Pancreas (tissue), 10 donors: ENCODE results near the gene ZNF438. TPM values are rescaled to one million over a fixed set of nuclear protein-coding genes. Genes with fewer than 3 reads are reported as not detected.

Source experiments
- ATAC-seq, 4 donors: fragments of 200-7000 bp; cut with Tn5 transposase; one replicate each; pipeline versions ENCODE4 v1.8.0 to v1.9.1; 2020; ENCODE audit warnings: mild to moderate bottlenecking in 4 of 4, moderate library complexity in 4 of 4
- DNase-seq, 6 donors: peaks; one replicate each; pipeline ENCODE4 v3.0.0-alpha.2; 2020
- FAIRE-seq: peaks from 2 replicates; lab custom pipeline; 2012; peaks lifted over from hg19 to GRCh38; lab: Jason Lieb, UNC
- H3K27ac ChIP-seq, 4 donors: fragments of 200-600 bp; sonication (generic); 1 replicate in 3 of 4; 2 replicates in 1 of 4; pipeline versions ENCODE4 v1.5.0 to v1.8.0; 2020
- H3K27me3 ChIP-seq, 4 donors: fragments of 200-600 bp; one replicate each; pipeline ENCODE4 v1.8.0; 2021
- H3K36me3 ChIP-seq, 3 donors: fragments of 200-600 bp; sonication (generic) in 1 of 3; one replicate each; pipeline versions ENCODE4 v1.5.0 to v1.8.0; 2020 to 2021
- H3K4me1 ChIP-seq, 3 donors: fragments of 200-600 bp; one replicate each; pipeline ENCODE4 v1.8.0; 2021
- H3K4me3 ChIP-seq, 4 donors: fragments of 200-600 bp; sonication (generic) in 2 of 4; one replicate each; pipeline versions ENCODE4 v1.5.0 to v1.8.0; 2020 to 2021
- H3K9me3 ChIP-seq, 4 donors: fragments of 200-600 bp; one replicate each; pipeline ENCODE4 v1.8.0; 2021
- CTCF ChIP-seq, 4 donors: fragments of 200-600 bp; sonication (generic) in 3 of 4; IDR thresholded peaks; one replicate each; pipeline versions ENCODE4 v1.5.0 to v1.8.0; 2021; ENCODE audit warnings: antibody characterized with exemption in 4 of 4
- WGBS, 2 donors: extraction: QIAGEN DNeasy Blood & Tissue Kit; methylation state at CpG; one replicate each; pipeline ENCODE4 v1.1.7; 2013; 5-methylcytosine and 5-hydroxymethylcytosine counted together
- intact Hi-C, 3 donors: fragments of 100-400 bp; cut with DNase I; formaldehyde crosslinking; loops; one replicate each; pipeline versions ENCODE4 v1.11.1 to v1.14.2; 2022
- polyA plus RNA-seq, 2 donors: library from polyadenylated mRNA; stranded (reverse); fragments of 200-250 nt; gene quantifications; one replicate each; pipeline ENCODE4 v1.2.3, GENCODE V29; 2013
- total RNA-seq, 6 donors: library from RNA; stranded (reverse); fragmentation: NEBNext Ultra II Directional in 4 of 6; extraction: Animal tissue kit (Norgen Biotek cat#: 25700) in 4 of 6; gene quantifications; one replicate each; pipeline versions ENCODE4 v1.2.1 to v1.2.4, GENCODE V29; 2021 to 2023
- donor health status: healthy with polysubstance abuse.
- donor health status: DM: no; HTN: no; CAD: no; lungs with moderate emphysema.
- donor health status: DM: no; HTN: no; CAD: no.
- donor health status: control.
- donor health status: control.
- donor health status: Bipolar disorder and iron deficiency.
- donor health status: DM: yes; HTN: yes; CAD: no.
- donor health status: DM: no; HTN: no; CAD: no.
- donor health status: DM: no; HTN: no; CAD: no.
- donor health status: DM: yes; HTN: yes; CAD: no.

Gene ZNF438
- total and polyA plus RNA-seq, 8 donors, result 1.5 to 4.8 (median 2.5) TPM

DNA sequence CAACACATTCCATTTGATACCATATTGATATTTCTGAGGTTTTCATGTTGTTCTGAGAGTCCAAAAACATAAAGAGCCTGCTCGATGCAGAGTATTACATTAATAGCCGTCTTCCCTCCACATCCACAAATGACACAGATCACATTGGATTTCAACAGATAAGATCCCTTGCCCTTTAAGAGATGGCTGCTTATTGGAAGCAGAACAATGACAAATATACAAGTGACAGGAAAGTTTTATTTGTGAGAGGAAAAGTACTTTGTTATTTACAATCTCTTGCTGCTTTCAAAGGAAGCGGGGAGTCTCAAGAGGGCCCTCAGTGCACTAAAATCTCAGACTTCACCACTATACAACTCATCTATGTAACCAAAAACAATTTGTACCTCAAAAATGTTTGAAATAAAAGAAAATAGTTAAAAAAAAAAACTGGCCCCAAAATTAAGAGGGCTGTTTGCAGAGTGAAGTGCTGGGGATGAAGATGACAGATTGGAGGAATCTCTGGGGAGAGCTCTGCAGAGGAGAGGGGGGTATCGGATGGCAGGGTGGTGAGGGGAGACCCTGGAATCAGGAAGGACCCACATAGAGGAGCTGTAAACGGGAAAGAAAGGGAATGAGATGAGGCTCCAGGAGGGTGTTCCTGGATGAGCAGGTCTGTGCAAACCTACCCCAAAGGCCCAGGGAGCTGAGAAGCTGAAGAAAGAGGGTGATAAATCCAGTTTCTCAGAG lies 42.5 kb upstream of the ZNF438 start:
- no peaks in the 10 kb centered on the region for H3K9me3 ChIP-seq
- ATAC-seq (no peak), DNase-seq (no peak), FAIRE-seq (no peak)
- intact Hi-C loops, result no loop called here
- H3K36me3 ChIP-seq, result no peaks in the 10 kb centered on the region
- no peaks in the 10 kb centered on the region for H3K27me3 ChIP-seq
- no peak overlapping the region for H3K4me3 ChIP-seq
- no peak for TF ChIP-seq CTCF (IDR thresholded peaks at IDR 0.05)
- WGBS, 2 donors, result 65 to 72% methylated on average over 5 of the region's 5 CpGs
- H3K4me1 ChIP-seq, result no peaks in the 10 kb centered on the region
- H3K27ac ChIP-seq, result no peak overlapping the region

GRCh38 chr10:31073211-31073610 lies 41.5 kb upstream of the ZNF438 start:
- Histone ChIP-seq H3K4me3 (no peak overlapping the region), H3K9me3 (no peaks in the 10 kb centered on the region), H3K4me1 (no peaks in the 10 kb centered on the region), H3K27ac (no peak overlapping the region), H3K36me3 (no peaks in the 10 kb centered on the region), H3K27me3 (no peaks in the 10 kb centered on the region)
- 77 to 89% methylated on average over 5 of the region's 5 CpGs for WGBS, 2 donors
- TF ChIP-seq CTCF (IDR thresholded peaks at IDR 0.05), result no peak
- intact Hi-C loops, result no loop called here
- FAIRE-seq, result no peak
- no peak for ATAC-seq
- no peak for DNase-seq

DNA sequence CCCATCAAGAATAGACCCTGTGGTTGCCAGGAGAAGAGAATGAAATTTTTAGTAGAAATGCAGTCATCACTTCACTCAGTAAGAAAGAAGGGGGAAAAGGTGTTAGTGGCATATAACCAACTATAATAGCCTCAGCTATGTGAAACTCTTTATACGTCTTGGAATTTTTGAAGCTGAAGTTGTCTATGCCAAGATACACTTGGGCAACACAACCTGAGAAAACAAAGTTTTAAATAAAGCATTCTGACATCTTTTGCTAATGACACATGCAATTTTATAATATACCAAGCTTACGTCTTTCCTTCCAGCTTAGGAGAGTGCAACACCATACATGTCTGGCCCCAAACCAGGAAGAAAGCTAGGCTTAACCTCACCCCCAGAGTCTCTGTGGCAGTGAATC lies 40.8 kb upstream of the ZNF438 start:
- no peak for FAIRE-seq
- Histone ChIP-seq H3K9me3 (no peaks in the 10 kb centered on the region), H3K4me1 (no peaks in the 10 kb centered on the region), H3K27me3 (no peaks in the 10 kb centered on the region), H3K27ac (no peak overlapping the region), H3K36me3 (no peaks in the 10 kb centered on the region), H3K4me3 (no peak overlapping the region)
- WGBS, 2 donors, result 56 to 72% methylated on average over 2 of the region's 2 CpGs
- no peak for TF ChIP-seq CTCF (IDR thresholded peaks at IDR 0.05)
- DNase-seq, result no peak
- no peak for ATAC-seq
- intact Hi-C loops, result no loop called here

GRCh38 chr10:31071232-31072005 lies 39.8 kb upstream of the ZNF438 start:
- H3K36me3 ChIP-seq, result no peaks in the 10 kb centered on the region
- no peaks in the 10 kb centered on the region for H3K27me3 ChIP-seq
- no peak for TF ChIP-seq CTCF (IDR thresholded peaks at IDR 0.05)
- no peak overlapping the region for H3K27ac ChIP-seq
- DNase-seq (no peak), FAIRE-seq (no peak), ATAC-seq (peak in 1 of 4 donors; percentile 54)
- H3K4me3 ChIP-seq, result no peak overlapping the region
- 50 to 60% methylated on average over 6 of the region's 6 CpGs for WGBS, 2 donors
- H3K4me1 ChIP-seq, result no peaks in the 10 kb centered on the region
- H3K9me3 ChIP-seq, result no peaks in the 10 kb centered on the region
- intact Hi-C loops, result no loop called here

- TF ChIP-seq CTCF (IDR thresholded peaks at IDR 0.05), result no peak
- Histone ChIP-seq H3K36me3 (no peaks in the 10 kb centered on the region), H3K27me3 (no peaks in the 10 kb centered on the region), H3K27ac (no peak overlapping the region), H3K4me3 (no peak overlapping the region), H3K4me1 (no peaks in the 10 kb centered on the region), H3K9me3 (no peaks in the 10 kb centered on the region)
- FAIRE-seq, result no peak
- DNase-seq, result no peak
- intact Hi-C loops, result no loop called here
- no peak for ATAC-seq
- WGBS, 2 donors, result 73 to 80% methylated on average over 2 of the region's 2 CpGs
Observed at GRCh38 chr10:31070691-31071090, 39.0 kb upstream of the ZNF438 start.
